ENCODE measurements around the gene PRPF19.
"Not testable (repeated sequence)": the region's sequence is repeated elsewhere in the genome, so short reads cannot be mapped to it uniquely, and the experiment has no call there.

The PRPF19 gene

DNA sequence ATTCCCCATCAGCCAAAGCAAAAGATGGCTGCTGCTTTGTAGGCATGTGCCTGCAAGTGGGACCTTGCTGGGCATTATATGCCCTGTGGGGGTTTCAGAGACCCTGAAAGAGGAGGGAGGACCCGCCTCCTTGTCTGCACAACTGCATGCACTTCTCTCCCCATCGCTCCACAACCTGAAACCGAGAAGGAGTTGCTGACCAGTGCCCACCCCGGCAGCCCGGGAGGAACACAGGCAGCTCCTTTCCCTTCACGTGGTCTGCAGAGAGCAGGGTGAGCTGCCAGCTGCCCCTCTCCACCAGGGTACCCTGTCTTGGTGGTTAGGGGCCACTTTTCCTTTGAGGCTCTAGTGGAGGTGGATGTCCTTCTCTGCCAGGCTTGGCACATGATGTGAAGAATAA lies 16.5 kb upstream of the PRPF19 start:
- no peak for DNase-seq

DNA sequence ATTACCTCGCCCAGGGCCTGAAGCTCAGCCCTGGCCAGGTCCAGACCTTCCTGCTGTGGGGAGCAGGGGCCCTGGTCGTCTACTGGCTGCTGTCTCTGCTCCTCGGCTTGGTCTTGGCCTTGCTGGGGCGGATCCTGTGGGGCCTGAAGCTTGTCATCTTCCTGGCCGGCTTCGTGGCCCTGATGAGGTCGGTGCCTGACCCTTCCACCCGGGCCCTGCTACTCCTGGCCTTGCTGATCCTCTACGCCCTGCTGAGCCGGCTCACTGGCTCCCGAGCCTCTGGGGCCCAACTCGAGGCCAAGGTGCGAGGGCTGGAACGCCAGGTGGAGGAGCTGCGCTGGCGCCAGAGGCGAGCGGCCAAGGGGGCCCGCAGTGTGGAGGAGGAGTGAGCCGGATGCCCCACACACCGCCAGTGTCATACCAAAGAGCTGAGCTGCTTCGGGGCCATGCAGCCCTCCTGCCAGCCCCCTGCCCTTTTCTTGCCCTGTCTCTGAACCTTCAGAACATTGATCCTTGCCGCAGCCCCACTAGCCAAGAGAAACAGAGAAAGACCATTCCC lies 15.5 kb upstream of the PRPF19 start:
- DNase-seq: no peak

GRCh38 chr11:60921259-60921658 lies 14.9 kb upstream of the PRPF19 start:
- DNase-seq: no peak

GRCh38 chr11:60919956-60920355 lies 13.6 kb upstream of the PRPF19 start:
- DNase-seq: no peak

DNA sequence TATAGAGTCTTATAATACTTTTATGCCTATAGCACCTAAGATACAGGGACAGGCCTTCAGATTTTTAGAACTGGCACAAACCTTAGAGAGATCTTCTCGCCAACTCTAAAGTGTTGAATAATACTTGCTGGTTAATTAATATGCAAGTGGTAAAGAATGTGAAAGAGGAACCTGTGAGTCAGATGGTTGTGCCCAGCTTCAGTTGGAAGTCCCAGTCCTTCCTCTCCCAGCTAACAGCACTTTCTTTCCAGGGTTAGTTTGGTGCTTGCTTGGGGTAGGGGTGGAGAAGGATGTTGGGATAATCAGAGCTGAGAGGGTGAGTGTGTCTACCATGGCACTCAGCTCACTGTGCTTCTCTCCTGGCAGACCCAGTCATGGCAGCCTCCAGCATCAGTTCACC lies 12.9 kb upstream of the PRPF19 start:
- no peak for DNase-seq

GRCh38 chr11:60918939-60919265 lies 12.5 kb upstream of the PRPF19 start:
- DNase-seq: no peak

GRCh38 chr11:60918251-60918938 lies 12.0 kb upstream of the PRPF19 start:
- DNase-seq: no peak

- no peak for DNase-seq
These were observed 10.9 kb upstream of the PRPF19 start for GRCh38 chr11:60917267-60917666.

GRCh38 chr11:60916669-60917206 lies 10.4 kb upstream of the PRPF19 start:
- no peak for DNase-seq

DNA sequence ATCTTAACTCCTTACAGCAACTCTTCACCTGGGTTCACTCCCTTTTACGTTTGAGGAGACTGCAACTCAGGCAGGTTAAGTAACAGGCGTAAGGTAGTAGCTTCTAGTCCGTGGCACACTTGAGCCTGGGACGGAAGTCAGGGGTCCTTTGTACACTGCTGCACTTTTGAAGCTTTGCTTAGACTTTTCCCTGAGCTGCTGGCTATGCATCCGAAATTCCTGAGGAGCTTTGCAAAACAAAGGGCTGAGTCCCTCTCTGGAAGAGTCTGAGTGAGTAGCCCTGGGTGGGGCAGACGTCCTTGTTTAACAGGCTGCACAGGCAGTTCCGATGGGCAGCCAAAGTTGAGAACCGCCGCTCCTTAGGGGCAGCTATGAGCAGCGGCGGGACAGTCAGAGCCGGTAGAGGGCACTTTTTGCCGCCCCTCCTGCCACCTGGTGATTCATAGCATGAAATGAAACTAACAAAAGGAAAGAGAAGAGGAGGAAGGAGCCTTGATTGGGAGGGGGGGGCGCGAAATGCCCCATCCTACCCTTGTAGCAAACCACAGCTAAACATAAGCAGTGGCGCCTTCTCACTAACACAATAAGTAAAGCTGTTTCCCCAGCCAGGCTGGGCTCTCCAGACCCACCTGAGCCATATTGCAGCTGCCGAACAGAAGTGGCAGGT lies 9.0 kb upstream of the PRPF19 start:
- no peak for DNase-seq

DNA sequence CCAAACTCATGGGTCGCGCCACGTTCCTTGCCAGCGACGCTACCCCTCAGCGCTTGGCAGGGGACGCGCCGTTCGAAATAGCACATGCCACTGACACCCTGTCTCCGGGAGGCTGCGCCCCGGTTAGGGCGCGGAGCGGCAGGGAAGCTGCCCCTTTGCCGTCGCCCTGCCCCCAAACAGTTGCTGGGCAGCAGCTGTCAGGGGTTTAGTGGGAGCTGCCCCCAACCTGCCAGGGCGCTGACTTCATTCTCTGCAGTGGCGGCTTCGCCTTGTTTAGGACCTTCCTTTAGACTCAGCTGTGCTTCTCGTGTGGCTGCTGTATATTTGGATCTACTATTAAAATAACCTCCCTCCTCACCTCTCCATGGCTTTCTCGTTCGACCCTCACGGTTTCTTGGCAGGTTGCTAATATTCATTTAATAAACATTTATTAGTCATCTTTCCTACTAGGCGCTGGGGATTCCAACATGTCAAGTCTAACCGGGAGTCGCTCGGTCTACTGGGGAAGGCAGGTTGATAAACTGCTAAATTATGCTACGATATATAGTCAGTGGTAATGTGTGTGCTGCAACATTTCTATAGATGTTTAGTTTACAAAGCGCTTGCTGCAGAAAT lies 8.4 kb upstream of the PRPF19 start:
- DNase-seq: no peak

- DNase-seq: peak; percentile 73
These were observed 7.6 kb upstream of the PRPF19 start, which contains the start of gene TMEM109 for GRCh38 chr11:60913793-60914632. Gene TMEM109, plus strand, starts transcription at chr11:60914158. Its CDS starts 5,536 bp downstream, at chr11:60919694.

DNA sequence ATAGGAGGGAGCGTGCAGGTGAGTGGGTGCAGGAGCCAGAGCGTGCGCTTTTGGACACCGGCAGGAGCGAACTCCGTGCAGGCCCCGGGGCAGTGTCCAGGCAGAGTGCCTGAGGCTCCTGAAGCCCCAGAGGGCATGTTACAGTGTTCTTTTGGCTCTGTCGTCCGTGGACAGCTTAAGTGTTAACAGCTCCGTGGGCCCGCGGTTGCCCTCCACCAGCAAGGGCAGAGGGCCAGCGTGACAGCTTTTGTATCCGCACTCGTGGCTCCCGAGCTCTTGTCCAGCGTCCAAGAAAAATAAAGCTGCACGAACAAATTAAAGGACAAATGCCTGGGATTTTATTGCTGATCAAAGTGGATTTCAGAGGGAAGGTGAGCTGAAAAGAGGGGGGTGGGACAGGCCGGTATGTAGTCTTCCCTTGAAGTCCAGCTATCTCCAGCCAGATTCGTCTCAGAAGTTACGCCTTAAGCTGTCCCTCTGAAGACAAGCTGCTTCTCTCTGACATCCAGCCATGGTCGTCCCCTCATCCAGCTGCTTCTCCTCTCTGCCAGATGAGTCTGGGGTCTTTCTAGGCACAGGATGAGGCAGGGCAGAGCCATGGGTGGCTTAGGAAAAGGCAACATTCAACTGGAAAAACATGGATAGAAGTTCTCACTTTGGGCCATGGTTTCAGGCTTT lies 6.6 kb upstream of the PRPF19 start:
- no peak for DNase-seq

GRCh38 chr11:60912223-60912850 lies 6.0 kb upstream of the PRPF19 start:
- DNase-seq: no peak

DNA sequence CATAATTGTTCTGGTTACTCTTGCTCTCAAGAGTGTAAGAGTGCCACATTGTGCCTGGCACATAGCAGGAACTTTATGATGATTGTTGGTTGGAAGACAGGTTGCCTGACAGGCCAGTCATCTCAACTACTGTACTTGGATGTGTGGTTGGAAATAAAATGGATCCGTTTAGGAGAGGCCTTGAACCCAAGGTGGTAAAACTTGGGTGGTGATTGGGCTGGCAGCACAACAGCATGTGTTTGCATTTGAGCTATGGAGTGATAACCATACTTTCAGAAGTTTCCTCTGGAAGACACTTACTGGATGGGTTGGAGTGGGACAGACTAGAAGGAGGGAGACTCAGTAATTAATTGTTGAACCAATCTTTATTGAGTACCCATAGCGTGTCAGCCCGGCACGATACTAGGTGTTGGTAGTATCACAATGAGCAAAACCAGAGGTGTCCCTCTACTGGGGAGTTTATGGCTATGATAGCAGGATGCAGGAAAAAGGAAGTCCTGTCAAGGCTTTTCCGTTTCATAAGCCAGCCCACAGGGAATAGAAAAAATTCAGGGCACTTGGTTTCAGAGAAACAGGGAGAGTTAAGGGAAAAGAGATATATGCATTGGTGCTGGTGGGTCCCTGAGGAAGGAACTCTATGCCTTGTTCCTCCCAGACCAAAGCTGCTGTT lies 4.5 kb upstream of the PRPF19 start:
- DNase-seq: no peak

GRCh38 chr11:60910281-60910687 lies 3.9 kb upstream of the PRPF19 start:
- no peak for DNase-seq

- not testable (repeated sequence) for DNase-seq
These were observed 3.4 kb upstream of the PRPF19 start for GRCh38 chr11:60909680-60910280.

DNA sequence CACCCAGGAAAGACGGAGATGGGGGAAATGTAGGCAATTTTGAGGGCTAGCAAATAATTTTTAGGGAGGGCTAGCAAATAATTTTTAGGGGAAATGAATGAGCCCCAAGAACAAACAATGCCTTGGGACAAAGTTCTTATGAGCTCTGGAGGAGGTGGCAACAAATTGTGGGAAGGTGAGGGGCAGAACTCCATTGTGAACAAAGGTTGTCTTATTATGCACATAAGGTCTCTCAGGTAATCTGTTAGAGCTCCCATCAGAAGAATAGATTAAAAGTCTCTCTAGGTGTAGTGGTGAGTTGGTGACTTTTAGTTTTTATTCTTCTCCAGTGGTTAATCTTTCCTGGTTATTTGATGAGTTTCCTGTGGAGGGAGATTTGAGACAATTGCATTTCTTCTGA lies 2.4 kb upstream of the PRPF19 start:
- DNase-seq: no peak

GRCh38 chr11:60905551-60906113 lies 753 bp downstream of the PRPF19 start:
- no peak for DNase-seq

DNA sequence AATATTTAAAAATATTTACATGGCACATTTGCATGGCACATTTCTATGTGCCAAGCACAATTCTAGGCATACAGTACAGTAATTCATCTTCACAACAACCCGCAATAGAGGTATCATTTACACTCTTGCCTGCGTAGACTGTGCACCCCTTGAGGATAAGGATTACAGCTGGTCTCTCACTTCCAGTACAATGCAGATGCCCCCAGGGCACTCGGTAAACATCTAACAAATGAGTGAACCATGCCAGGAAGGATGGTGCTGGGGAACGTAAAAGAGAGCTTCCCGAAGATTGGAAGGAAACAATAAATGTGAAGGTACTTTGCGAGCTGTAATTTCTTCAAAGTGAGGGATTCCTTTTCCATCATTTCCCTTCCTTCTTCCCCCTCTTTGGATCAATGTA lies 1.3 kb downstream of the PRPF19 start:
- DNase-seq: no peak
